HG03045 (cell line): Measurements from ENCODE around the gene PRPF6.

ENCODE experiments used
- ATAC-seq: cut with Tn5 transposase; IDR thresholded peaks from one replicate; pipeline ENCODE4 v1.9.1; 2021; ENCODE audit warnings: mild to moderate bottlenecking, moderate library complexity; ENCODE audit not compliant: unreplicated experiment

The PRPF6 gene

DNA sequence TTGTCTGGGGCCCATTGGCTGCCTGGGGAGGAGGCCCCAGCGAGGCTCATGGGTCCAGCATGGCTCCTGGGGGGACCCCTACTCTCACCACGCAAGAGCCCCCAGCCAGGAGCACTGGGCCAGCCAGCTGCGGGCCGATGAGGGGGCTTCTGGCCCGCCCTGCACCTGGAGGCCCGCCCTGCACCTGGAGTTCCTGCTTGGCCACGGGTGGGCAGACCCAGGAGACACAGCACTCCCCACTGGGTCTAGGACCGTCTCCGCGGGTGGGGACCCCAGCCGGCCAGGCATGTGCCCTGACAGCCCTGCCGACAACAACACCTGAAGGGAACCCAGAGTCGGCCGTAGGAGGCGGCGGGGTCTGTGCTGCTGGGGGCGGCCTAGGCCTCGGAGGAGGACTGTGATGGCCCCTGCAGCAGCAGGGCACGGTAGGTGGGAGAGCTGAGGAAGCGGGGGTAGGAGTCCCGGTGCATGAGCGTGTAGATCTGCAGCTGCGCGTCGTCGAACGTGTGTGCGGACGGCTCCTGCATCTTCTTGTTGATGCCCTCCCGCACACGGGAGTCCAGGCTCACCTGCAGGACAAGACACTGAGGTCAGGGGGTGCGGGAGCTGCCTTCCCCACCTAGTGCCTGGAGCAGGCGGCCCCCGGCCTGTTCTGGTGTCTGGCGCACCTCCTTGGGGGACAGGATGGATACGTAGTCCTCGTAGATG, 92.7 kb downstream of the PRPF6 start:
- no peak for ATAC-seq

GRCh38 chr20:64074184-64074789, 93.4 kb downstream of the PRPF6 start:
- ATAC-seq: no peak

DNA sequence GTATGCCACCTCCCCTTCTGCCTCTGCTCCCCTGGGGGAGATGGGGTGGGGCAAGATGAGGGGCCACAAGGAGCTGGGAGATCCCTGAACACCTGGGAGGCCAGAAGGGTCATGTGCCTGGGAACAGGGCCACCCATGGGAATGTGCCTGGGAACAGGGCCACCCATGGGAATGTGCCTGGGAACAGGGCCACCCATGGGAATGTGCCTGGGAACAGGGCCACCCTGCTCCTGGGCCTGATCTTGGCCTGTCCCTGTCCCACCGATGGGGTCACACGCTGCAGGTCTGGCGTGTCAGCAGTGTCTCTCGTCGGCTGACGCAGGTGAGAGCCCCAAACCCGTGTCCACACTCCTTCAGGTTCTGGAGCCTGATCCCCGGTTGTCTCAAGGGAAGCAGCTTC, 94.0 kb downstream of the PRPF6 start:
- no peak for ATAC-seq

DNA sequence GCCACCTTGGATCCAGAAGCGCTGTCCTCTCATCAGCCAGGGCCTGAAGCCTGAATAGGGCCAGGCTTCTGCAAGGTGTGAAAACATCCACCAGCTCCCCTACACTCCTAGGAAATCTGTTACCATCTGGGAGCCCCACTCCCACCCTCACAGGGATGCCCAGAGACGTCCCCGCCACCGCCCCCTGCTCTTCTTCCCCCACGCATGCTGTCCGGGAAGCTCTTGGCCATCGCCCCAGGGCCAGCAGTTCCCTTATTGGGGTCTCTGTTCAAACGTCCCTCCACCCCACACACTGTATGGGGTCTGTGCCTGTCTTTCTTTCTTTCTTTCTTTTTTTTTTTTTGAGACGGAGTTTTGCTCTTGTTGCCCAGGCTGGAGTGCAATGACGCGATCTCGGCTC, 94.6 kb downstream of the PRPF6 start:
- ATAC-seq: no peak

DNA sequence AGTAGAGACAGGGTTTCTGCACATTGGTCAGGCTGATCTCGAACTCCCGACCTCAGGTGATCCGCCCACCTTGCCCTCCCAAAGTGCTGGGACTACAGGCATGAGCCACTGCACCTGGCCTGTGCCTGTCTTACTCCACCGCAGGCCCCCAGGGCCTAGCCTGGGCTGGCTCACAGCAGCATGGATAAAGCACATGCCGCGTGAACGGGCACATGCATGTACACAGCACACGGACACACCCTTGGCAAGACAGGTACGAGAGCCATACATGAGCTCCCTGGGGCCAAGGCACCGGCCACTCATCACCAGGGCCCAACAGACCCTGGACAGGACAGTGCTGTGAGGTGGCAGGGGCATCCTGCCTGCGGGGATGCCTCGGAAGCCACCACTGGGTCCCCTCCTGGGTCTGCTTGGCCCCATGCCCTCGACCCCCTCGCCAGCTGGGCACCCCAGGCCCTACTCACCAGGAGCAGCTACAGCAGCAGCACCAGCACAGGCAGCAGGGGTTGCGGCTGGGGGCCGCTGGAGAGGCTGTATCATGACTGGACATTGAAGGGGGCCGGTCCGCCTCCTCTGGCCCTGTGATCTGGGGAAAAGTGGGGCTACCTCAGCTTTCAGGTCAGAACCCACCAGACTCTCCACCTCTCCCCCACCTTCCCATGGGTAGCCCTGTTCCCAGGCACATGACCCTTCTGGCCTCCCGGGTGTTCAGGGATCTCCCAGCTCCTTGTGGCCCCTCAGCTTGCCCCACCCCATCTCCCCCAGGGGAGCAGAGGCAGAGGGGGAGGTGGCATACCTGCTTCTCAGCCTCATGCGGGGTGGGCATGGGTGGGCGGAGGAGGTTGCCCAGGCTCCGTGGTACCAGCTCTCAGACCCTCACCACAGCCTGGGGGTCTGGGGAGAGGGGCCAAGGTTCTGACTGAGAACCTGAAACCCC, 95.4 kb downstream of the PRPF6 start:
- no peak for ATAC-seq

GRCh38 chr20:64077094-64077493, 96.2 kb downstream of the PRPF6 start:
- ATAC-seq: no peak

DNA sequence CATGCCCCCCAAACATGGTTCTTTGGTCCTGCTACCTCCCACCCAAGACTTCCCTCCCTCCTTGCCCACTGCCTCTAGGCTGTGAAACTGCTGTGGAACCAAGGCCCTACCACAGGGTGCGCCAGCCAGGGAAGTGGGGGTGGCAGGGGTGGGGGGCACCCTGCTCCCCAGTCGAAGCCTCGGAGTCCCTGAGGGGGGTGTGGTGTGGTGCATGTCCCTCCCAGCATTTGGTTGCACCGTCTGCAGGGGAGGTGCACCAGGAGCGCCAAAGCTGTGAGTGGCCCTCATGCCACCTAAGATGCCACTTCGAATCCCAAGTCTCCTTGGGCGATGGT, 96.6 kb downstream of the PRPF6 start:
- no peak for ATAC-seq

GRCh38 chr20:64077876-64078551, 97.1 kb downstream of the PRPF6 start:
- no peak for ATAC-seq

- no peak for ATAC-seq
Observed at GRCh38 chr20:64078934-64079272, 98.0 kb downstream of the PRPF6 start.

DNA sequence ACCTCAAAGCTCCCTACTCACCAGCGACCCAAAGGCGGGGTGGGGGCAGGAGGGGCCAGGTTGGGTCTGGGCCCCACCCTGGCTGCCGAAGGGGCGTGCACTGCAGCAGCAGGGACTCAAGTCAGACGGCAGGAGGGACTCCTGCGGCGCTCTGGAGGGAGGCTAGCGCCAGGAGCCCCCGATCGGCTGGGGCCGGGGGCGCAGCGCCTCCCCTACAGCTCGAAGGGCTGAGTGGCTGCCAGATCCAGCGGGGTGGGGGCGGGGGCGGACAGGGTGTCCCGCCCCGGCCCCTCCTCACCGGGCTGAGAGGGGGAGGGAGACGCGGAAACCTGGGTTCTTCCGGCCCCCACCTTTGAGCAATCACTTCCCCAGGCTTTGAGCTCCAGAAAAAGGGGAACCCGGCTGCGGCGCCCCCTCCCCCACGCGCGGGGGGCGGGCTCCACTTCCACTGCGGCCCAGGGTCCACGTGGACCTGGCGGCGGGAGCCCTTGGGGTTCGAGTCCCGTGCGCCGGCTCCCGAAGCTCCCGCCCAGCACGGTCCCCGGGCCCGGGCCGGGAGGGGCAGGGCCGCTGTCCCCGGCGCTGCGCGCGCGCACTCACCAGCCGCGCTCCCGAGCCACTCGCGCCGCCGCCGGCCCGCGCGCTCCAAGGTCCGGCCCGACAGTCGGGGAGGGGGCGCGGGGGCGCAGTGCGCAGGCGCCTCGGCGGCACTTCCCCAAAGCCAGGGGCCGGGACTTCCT, 98.5 kb downstream of the PRPF6 start, which contains the start of gene RGS19:
Gene RGS19 (minus strand): TSS at position 246 of the 740 bp plus-strand sequence. CDS start 2,632 bp downstream, outside the sequence.
- ATAC-seq: peak; percentile 39

DNA sequence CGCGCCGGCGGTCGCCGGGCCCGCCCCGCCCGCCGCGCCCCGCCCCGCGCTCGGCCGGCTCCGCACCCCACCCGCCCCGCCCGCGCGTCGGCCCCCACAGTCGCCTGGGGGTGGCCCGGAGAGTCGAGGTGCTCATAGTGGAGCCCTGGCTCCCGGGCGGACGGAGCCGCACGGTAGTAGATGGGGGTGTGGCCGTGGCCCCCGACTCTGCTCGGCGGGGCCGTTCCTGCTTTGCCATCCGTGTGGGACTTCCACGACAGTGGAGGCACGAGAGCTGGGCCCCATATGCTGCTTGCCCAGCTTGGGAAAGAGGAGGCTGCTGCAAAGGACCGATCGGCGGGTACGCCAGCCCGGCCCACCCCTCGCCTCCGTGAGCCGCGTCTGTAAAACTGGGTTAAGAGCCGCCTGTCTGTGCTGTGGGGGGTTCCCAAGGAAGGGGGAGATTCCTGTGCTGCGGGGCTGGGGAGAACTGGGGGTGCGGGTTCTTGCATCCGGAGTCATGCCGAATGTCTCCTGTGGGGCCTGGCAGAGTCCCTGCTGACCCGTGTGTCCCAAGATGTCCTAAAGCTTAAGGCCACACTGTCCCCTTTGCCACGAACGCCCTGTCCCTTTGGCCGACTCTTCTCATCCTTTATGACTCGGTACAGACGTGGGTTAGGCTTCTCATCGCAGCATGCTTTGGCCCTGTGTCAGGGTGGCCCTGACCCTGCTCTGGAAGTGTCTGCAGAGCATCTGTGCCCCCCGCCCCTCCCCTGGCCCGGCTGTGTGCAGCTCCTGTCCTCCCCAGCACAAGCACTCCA, 99.3 kb downstream of the PRPF6 start, which contains the start of gene OPRL1:
Gene OPRL1 (plus strand): TSS at position 70 of the 800 bp plus-strand sequence. CDS start 12,639 bp downstream, outside the sequence.
- no peak for ATAC-seq

- no peak for ATAC-seq
Observed at GRCh38 chr20:64080813-64081623, 100.1 kb downstream of the PRPF6 start.

DNA sequence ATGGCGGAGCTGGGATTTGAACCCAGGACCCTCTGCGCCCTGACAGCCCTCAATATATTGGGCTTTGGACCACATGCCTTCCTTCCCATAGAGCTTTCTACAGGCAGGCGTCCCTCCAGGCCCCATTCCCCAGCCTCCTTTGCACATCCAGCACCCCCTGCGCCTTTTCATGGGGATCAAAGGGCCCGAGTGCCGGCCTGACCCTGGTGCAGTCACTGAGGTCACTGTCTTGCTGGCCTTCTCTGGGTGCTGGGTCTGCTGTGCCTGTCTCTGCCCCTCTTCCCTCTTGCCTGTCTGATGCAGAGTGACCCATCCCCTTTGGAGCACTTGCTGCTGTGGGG, 100.7 kb downstream of the PRPF6 start:
- ATAC-seq: no peak

DNA sequence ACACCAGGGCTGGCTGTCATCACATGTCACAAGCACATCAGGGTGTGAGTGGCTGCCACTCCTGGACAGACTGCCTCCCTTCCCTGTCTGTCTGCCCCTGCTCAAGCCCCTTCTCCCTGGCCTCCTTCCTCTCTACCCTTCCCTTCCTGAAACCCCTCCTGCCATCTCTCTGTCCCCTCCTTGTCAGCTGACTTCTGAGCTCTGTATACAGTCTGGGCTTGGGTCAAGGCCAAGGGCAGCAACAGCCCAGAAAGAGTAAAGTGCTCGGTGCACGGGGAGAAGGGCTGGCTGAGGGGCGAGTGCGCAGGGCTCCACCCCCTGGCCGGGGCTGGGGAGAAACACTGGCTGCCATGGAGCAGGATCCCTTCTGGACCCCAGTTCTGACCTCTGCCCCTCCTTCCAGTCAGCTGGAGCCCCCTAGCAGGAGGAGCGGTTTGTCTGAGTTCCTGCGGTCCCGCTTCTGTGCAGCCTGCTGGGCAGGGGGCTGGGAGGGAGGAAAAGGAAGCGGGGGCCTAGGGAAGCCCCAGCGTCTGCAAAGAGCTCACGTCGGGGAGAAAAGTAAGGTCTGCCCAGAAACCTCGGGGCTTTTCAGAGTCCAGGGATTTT, 101.3 kb downstream of the PRPF6 start:
- ATAC-seq: no peak
